B cell (primary cell): ENCODE data around the gene GAPVD1.

Source experiments
- CTCF ChIP-seq: fragments of 200-600 bp; IDR thresholded peaks from one replicate; pipeline ENCODE4 v1.8.0; 2022; ENCODE audit warnings: antibody characterized with exemption, mild to moderate bottlenecking
- EZH2 ChIP-seq: IDR thresholded peaks from 2 replicates; pipeline ENCODE4 v1.6.1; 2012; ENCODE audit warnings: borderline replicate concordance, low read depth, mild to moderate bottlenecking, moderate library complexity, low read length; ENCODE audit not compliant: insufficient read depth, poor library complexity, severe bottlenecking

DNA sequence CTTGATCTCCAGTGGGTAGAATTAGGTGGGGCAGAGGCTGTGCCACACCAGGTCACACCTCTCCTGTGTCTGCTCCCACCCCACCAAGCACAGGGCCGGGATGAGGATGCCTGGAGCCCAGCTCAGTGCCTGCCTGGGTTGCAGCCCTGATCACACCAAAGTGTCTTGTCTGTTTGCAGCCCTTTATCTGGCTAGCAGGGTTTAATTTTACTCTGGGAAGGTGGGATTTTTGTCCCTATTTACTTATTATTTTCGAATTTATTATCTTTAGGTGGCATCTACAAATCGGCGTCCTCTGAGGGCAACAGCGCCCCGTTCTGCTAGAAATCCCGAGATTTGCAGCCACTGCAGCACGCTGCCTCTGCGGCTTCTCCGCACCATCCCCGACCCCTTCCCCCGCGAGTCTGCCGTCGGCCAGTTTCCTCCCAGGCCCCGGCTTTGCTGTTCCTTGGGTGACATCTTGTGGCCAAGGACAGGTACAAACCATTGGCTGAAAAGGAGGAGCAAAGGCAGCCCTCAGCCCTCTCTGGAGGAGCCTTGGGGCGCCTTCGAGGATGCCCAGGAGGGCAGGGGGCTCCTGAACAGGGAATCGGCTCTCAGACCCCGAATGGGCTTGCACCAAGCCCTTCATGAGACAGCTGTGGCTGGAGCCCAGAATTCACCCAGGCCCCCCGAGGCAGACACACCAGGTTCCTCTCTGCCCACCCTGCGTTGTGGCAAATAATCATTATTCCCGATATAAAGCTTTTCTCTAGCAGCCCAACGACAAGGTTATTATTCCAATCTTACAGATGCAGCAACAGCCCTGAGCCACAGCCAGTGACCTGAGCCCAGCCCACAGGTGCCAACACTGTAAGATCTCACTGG is 113.0 kb downstream of the GAPVD1 start:
- TF ChIP-seq CTCF (peak; percentile 77), EZH2 (no peak)
